Panc1 (cell line): ENCODE results near the gene PUDP.

Experiments used
- REST ChIP-seq, 2 experiments: IDR thresholded peaks; 2 replicates each; pipeline ENCODE4 v1.6.1; 2011 to 2012; ENCODE audit warnings: low read depth in 2 of 2, control low read depth in 1 of 2, low read length in 1 of 2, mild to moderate bottlenecking in 1 of 2, moderate library complexity in 1 of 2; ENCODE audit not compliant: insufficient read depth in 1 of 2
- SIN3A ChIP-seq: IDR thresholded peaks from 2 replicates; pipeline ENCODE4 v1.6.1; 2012; ENCODE audit warnings: low read depth, mild to moderate bottlenecking, low read length, moderate library complexity, borderline replicate concordance; ENCODE audit not compliant: insufficient read depth
- TF ChIP-seq, protein P1 (sequence below): fragments of 450-650 bp; IDR thresholded peaks from 2 replicates; pipeline ENCODE4 v1.5.1; 2017; ENCODE audit warnings: mild to moderate bottlenecking

DNA sequence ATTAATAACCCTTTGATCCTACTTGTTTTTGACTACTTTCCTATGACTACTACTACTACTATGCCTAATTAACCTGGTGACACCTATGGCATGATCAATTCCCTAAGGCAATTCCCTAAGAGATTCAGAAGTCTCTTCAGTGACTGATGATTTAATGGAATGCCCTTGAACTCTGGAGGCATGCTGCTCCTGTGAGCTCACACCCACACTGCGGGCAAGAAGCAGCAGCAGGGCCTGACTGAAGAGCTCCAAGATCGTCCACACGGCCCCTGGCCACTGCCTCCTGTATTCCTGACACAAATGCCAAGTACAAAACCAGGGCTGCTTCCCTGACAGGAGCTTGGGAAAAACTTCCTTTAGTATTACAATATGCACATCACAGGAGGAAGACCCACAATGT, 74.6 kb downstream of the PUDP start:
- TF ChIP-seq, protein P1, sequence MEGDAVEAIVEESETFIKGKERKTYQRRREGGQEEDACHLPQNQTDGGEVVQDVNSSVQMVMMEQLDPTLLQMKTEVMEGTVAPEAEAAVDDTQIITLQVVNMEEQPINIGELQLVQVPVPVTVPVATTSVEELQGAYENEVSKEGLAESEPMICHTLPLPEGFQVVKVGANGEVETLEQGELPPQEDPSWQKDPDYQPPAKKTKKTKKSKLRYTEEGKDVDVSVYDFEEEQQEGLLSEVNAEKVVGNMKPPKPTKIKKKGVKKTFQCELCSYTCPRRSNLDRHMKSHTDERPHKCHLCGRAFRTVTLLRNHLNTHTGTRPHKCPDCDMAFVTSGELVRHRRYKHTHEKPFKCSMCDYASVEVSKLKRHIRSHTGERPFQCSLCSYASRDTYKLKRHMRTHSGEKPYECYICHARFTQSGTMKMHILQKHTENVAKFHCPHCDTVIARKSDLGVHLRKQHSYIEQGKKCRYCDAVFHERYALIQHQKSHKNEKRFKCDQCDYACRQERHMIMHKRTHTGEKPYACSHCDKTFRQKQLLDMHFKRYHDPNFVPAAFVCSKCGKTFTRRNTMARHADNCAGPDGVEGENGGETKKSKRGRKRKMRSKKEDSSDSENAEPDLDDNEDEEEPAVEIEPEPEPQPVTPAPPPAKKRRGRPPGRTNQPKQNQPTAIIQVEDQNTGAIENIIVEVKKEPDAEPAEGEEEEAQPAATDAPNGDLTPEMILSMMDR: no peak
- TF ChIP-seq REST (IDR thresholded peaks at IDR 0.05; ENCODE audit: insufficient read depth in 1 of 2, low read depth in 2 of 2, low read length in 1 of 2) (no peak), SIN3A (no peak)
